Right lobe of liver (tissue), 4 donors: ENCODE results near the gene ELOVL2.

ENCODE experiments used
- CTCF ChIP-seq, 4 donors: fragments of 200-600 bp in 3 of 4; fragments of 450-650 bp in 1 of 4; IDR thresholded peaks; one replicate each; pipeline versions ENCODE4 v1.5.1 to v1.8.0; 2016 to 2022; ENCODE audit warnings: antibody characterized with exemption in 4 of 4, mild to moderate bottlenecking in 2 of 4
- POLR2A ChIP-seq: fragments of 450-650 bp; IDR thresholded peaks from one replicate; pipeline ENCODE4 v1.6.1; 2017; ENCODE audit warnings: antibody characterized with exemption, mild to moderate bottlenecking
- donor health status: DM: no; HTN: no; CAD: no.
- donor health status: DM: no; HTN: no; CAD: no.
- donor health status: DM: no; HTN: yes; CAD: no.

DNA sequence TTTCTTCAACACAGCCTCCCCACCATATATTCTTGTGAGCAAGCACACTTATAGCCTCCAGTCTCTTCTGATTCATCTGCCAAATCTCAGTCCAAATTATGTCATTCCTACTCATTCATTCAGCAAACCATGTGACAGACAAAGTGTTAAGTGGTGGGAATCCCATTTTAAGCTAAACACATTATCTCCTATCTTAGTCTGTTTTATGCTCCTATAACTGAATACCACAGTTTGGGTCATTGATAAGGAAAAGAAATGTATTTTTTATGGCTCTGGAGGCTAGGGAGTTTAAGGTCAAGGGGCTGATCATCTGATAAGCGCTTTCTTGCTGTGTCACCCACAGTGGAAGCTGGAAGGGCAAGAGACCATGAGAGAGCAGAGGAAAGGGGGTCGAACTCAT is 25.7 kb upstream of the ELOVL2 start:
- no peak for TF ChIP-seq CTCF (IDR thresholded peaks at IDR 0.05)
- no peak for TF ChIP-seq POLR2A
